Measurements from ENCODE around the gene THADA.

Gene THADA

GRCh38 chr2:43331422-43331821 is 264.4 kb downstream of the THADA start:
- TF ChIP-seq, protein P1, sequence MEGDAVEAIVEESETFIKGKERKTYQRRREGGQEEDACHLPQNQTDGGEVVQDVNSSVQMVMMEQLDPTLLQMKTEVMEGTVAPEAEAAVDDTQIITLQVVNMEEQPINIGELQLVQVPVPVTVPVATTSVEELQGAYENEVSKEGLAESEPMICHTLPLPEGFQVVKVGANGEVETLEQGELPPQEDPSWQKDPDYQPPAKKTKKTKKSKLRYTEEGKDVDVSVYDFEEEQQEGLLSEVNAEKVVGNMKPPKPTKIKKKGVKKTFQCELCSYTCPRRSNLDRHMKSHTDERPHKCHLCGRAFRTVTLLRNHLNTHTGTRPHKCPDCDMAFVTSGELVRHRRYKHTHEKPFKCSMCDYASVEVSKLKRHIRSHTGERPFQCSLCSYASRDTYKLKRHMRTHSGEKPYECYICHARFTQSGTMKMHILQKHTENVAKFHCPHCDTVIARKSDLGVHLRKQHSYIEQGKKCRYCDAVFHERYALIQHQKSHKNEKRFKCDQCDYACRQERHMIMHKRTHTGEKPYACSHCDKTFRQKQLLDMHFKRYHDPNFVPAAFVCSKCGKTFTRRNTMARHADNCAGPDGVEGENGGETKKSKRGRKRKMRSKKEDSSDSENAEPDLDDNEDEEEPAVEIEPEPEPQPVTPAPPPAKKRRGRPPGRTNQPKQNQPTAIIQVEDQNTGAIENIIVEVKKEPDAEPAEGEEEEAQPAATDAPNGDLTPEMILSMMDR (IDR thresholded peaks at IDR 0.05; ENCODE audit: insufficient read depth, low read length, poor library complexity, severe bottlenecking): no peak
- no peak for TF ChIP-seq EZH2phosphoT487 (conservative IDR thresholded peaks at IDR 0.05; ENCODE audit: low read length)
- Histone ChIP-seq H3K9ac (ENCODE audit: low read length) (no peak overlapping the region), H3K4me3 (ENCODE audit: insufficient read depth, low read length, poor library complexity, severe bottlenecking) (no peak overlapping the region), H3K36me3 (ENCODE audit: low read length) (no peaks in the 10 kb centered on the region), H3F3A (ENCODE audit: insufficient read depth) (no peaks in the 10 kb centered on the region), H3K79me2 (ENCODE audit: insufficient read depth, low read length) (no peaks in the 10 kb centered on the region), H3K9me2 (replicated peaks; ENCODE audit: insufficient read depth, low read length) (no peaks in the 10 kb centered on the region), H3K27ac (ENCODE audit: low read depth, low read length) (no peak overlapping the region), H3K4me2 (ENCODE audit: low read depth, low read length, poor library complexity, severe bottlenecking) (no peak overlapping the region), H4K20me1 (ENCODE audit: low read depth, low read length) (no peaks in the 10 kb centered on the region), H3K9me3 (ENCODE audit: insufficient read depth, low read length) (no peaks in the 10 kb centered on the region), H2AFZ (ENCODE audit: low read depth, low read length, severe bottlenecking) (no peak overlapping the region), H3K27me3 (ENCODE audit: low read length) (no peaks in the 10 kb centered on the region)

DNA sequence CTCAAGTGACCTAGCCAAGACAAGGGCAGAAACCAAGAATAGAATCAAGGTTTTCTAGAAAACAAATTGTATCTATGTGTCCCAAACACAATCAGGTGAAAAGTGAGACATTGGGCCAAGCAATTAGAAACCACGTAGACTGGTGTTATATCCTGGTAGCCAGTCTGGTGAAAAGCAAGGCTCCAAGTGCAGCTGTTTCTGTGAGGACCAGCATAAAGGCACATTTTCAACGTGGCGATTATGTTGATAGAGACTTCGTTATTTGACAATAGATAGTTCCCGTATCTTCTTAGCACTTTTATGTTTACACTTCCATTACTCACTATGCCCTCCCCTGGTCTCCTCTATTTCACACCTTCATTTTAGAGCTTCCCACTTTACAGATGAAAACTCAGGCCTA is 266.2 kb downstream of the THADA start:
- H3F3A ChIP-seq (ENCODE audit: insufficient read depth): no peaks in the 10 kb centered on the region
- no peaks in the 10 kb centered on the region for H3K9me2 ChIP-seq (replicated peaks; ENCODE audit: insufficient read depth, low read length)
- H4K20me1 ChIP-seq (ENCODE audit: low read depth, low read length): no peaks in the 10 kb centered on the region
- H3K4me3 ChIP-seq (ENCODE audit: insufficient read depth, low read length, poor library complexity, severe bottlenecking): no peak overlapping the region
- H3K9ac ChIP-seq (ENCODE audit: low read length): no peak overlapping the region
- H2AFZ ChIP-seq (ENCODE audit: low read depth, low read length, severe bottlenecking): no peak overlapping the region
- no peak for TF ChIP-seq EZH2phosphoT487 (conservative IDR thresholded peaks at IDR 0.05; ENCODE audit: low read length)
- TF ChIP-seq, protein P1 (IDR thresholded peaks at IDR 0.05; ENCODE audit: insufficient read depth, low read length, poor library complexity, severe bottlenecking): no peak
- H3K36me3 ChIP-seq (ENCODE audit: low read length): no peaks in the 10 kb centered on the region
- no peaks in the 10 kb centered on the region for H3K79me2 ChIP-seq (ENCODE audit: insufficient read depth, low read length)
- no peak overlapping the region for H3K27ac ChIP-seq (ENCODE audit: low read depth, low read length)
- no peaks in the 10 kb centered on the region for H3K9me3 ChIP-seq (ENCODE audit: insufficient read depth, low read length)
- H3K27me3 ChIP-seq (ENCODE audit: low read length): no peaks in the 10 kb centered on the region
- no peak overlapping the region for H3K4me2 ChIP-seq (ENCODE audit: low read depth, low read length, poor library complexity, severe bottlenecking)

GRCh38 chr2:43328832-43329231 is 267.0 kb downstream of the THADA start:
- H3F3A ChIP-seq (ENCODE audit: insufficient read depth): no peaks in the 10 kb centered on the region
- no peaks in the 10 kb centered on the region for H3K27me3 ChIP-seq (ENCODE audit: low read length)
- H3K4me2 ChIP-seq (ENCODE audit: low read depth, low read length, poor library complexity, severe bottlenecking): no peak overlapping the region
- no peak overlapping the region for H3K9ac ChIP-seq (ENCODE audit: low read length)
- H2AFZ ChIP-seq (ENCODE audit: low read depth, low read length, severe bottlenecking): no peak overlapping the region
- no peak overlapping the region for H3K4me3 ChIP-seq (ENCODE audit: insufficient read depth, low read length, poor library complexity, severe bottlenecking)
- TF ChIP-seq, protein P1 (IDR thresholded peaks at IDR 0.05; ENCODE audit: insufficient read depth, low read length, poor library complexity, severe bottlenecking): no peak
- no peak overlapping the region for H3K27ac ChIP-seq (ENCODE audit: low read depth, low read length)
- H3K9me2 ChIP-seq (replicated peaks; ENCODE audit: insufficient read depth, low read length): no peaks in the 10 kb centered on the region
- H3K36me3 ChIP-seq (ENCODE audit: low read length): no peaks in the 10 kb centered on the region
- no peaks in the 10 kb centered on the region for H3K9me3 ChIP-seq (ENCODE audit: insufficient read depth, low read length)
- H4K20me1 ChIP-seq (ENCODE audit: low read depth, low read length): no peaks in the 10 kb centered on the region
- H3K79me2 ChIP-seq (ENCODE audit: insufficient read depth, low read length): no peaks in the 10 kb centered on the region

DNA sequence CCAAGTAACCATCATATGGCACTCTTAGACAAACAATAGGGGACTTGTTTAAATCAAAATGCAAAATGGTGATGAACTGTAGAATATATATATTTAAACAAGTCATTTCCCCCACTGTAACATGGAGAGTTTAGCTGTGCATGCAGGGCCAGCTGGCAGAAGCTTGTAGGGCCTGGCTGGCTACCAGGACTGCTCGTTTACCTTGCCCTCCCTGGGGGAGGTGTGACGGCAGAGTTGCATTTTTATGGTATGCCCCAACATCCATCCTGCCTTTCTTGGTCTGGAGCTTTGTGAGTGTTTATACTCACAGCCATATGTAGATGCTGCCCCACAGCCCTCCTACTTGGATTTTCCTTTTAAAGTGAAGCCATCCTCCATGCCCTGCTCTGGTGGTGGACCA is 267.7 kb downstream of the THADA start:
- Histone ChIP-seq H3K9me2 (replicated peaks; ENCODE audit: insufficient read depth, low read length) (no peaks in the 10 kb centered on the region), H3K4me2 (ENCODE audit: low read depth, low read length, poor library complexity, severe bottlenecking) (no peak overlapping the region), H3K9ac (ENCODE audit: low read length) (no peak overlapping the region), H3K27me3 (ENCODE audit: low read length) (no peaks in the 10 kb centered on the region), H3K4me3 (ENCODE audit: insufficient read depth, low read length, poor library complexity, severe bottlenecking) (no peak overlapping the region), H4K20me1 (ENCODE audit: low read depth, low read length) (no peaks in the 10 kb centered on the region), H3F3A (ENCODE audit: insufficient read depth) (no peaks in the 10 kb centered on the region), H3K27ac (ENCODE audit: low read depth, low read length) (no peak overlapping the region), H3K36me3 (ENCODE audit: low read length) (no peaks in the 10 kb centered on the region), H3K79me2 (ENCODE audit: insufficient read depth, low read length) (no peaks in the 10 kb centered on the region), H2AFZ (ENCODE audit: low read depth, low read length, severe bottlenecking) (no peak overlapping the region), H3K9me3 (ENCODE audit: insufficient read depth, low read length) (no peaks in the 10 kb centered on the region)
- TF ChIP-seq, protein P1 (IDR thresholded peaks at IDR 0.05; ENCODE audit: insufficient read depth, low read length, poor library complexity, severe bottlenecking): no peak
- no peak for TF ChIP-seq EZH2phosphoT487 (conservative IDR thresholded peaks at IDR 0.05; ENCODE audit: low read length)
